ENCODE results near the gene TPST1.
"Not testable (repeated sequence)": the region's sequence is repeated elsewhere in the genome, so short reads cannot be mapped to it uniquely, and the experiment has no call there.

Gene TPST1

DNA sequence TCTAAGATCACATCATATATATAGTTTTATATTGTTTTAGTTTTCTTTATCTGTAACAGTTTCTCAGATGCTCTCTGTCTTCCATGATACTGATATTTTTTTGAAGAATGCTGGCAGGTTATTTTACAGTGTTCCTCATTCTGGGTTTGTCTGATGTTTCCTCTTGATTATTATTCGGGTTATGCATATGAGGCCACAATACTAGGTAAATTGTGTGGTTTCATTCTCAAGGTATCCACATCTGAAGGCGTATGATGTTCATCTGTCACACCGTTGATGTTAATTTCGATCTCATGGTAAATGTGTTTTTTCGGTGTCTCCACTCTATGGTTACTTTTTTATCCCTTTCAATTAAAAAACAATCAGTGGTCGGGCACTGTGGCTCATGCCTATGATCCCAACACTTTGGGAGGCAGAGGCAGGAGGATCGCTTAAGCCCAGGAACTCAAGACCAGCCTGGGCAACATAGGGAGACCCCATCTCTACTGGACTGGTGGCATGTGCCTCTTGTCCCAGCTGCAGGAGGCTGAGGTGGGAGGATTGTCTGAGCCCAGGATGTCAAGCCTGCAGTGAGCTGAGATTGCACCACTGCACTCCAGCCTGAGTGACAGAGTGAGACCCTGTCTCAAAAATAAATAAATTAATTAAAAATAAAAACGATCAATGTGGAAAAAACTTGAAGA, 108.9 kb downstream of the TPST1 start:
- no peak overlapping the region for H3K4me3 ChIP-seq (ENCODE audit: low read length)
- no peak for DNase-seq (ENCODE audit: low read depth)
- TF ChIP-seq, protein P1, sequence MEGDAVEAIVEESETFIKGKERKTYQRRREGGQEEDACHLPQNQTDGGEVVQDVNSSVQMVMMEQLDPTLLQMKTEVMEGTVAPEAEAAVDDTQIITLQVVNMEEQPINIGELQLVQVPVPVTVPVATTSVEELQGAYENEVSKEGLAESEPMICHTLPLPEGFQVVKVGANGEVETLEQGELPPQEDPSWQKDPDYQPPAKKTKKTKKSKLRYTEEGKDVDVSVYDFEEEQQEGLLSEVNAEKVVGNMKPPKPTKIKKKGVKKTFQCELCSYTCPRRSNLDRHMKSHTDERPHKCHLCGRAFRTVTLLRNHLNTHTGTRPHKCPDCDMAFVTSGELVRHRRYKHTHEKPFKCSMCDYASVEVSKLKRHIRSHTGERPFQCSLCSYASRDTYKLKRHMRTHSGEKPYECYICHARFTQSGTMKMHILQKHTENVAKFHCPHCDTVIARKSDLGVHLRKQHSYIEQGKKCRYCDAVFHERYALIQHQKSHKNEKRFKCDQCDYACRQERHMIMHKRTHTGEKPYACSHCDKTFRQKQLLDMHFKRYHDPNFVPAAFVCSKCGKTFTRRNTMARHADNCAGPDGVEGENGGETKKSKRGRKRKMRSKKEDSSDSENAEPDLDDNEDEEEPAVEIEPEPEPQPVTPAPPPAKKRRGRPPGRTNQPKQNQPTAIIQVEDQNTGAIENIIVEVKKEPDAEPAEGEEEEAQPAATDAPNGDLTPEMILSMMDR (IDR thresholded peaks at IDR 0.05; ENCODE audit: insufficient read depth, low read depth, low read length, missing control alignments), result no peak

DNA sequence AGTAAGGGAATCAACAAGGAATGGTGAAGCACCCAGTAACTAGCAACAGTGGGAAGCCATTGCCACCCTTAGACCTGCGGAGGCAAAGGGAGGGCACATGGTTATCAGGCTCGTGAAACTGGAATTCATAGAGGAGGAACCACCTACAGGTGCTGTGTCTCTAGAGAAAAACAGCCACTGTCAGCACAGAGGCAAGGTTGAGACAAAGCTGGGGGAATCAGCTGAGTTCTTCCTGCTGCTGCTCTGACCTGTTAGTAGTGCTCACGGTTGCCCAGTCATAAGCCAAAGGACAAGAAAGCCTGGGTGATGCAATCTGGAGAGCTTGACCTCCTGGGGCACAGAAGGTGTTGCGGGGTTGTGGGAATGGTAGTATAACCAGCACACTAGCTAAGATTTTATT, 110.1 kb downstream of the TPST1 start:
- no peak for DNase-seq (ENCODE audit: low read depth)
- no peak overlapping the region for H3K4me3 ChIP-seq (ENCODE audit: low read length)
- TF ChIP-seq, protein P1 (IDR thresholded peaks at IDR 0.05; ENCODE audit: insufficient read depth, low read depth, low read length, missing control alignments), result no peak

DNA sequence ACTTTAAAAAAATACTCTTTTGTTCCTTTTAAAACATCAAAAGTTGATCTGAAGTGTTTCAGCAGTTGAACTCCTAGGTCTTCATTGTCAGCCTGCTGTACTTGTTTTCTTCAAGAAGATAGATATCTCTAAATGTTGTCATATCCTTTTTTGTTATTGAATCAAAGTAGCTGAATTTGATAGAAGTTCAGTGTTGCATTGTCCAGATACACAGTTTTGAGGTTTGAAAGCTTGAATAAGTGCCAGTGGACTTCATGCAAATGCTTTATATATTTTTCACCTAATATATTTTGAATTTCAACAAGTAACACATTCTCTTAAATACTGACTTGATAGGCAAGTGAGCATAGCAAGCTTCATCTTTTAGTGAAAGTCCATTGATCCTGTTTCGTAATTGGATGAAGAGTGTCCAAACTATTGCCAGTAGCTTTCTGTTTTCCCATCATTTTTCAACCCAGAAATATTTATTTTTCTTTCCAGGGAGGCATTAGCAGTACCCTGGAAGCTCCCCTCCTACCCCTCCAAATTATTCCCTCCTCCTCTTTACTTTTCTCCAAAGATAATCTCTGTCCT, 114.4 kb downstream of the TPST1 start:
- no peak overlapping the region for H3K4me3 ChIP-seq (ENCODE audit: low read length)
- TF ChIP-seq, protein P1 (IDR thresholded peaks at IDR 0.05; ENCODE audit: insufficient read depth, low read depth, low read length, missing control alignments), result no peak
- DNase-seq (ENCODE audit: low read depth), result no peak

DNA sequence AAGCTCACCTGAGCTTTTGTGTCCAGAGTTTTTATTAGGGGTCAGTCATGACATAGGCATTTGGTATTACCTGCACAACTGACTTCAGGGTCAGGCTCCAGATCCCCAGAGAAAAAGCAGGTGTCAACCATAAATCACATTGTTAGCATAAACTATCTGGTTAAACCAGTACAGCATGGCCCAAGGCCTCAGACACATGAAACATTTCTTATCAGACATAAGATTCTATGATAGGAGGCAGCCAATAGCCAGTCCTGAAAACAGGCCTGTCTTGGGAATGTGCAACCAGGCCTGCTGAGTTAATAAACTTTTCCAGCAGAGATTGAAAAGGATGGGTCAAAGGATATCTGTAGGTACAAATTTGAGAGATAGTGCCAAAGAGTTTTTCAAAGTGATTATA, 116.1 kb downstream of the TPST1 start:
- H3K4me3 ChIP-seq (ENCODE audit: low read length), result no peak overlapping the region
- DNase-seq (ENCODE audit: low read depth), result peak; percentile 36
- TF ChIP-seq, protein P1 (IDR thresholded peaks at IDR 0.05; ENCODE audit: insufficient read depth, low read depth, low read length, missing control alignments), result no peak

DNA sequence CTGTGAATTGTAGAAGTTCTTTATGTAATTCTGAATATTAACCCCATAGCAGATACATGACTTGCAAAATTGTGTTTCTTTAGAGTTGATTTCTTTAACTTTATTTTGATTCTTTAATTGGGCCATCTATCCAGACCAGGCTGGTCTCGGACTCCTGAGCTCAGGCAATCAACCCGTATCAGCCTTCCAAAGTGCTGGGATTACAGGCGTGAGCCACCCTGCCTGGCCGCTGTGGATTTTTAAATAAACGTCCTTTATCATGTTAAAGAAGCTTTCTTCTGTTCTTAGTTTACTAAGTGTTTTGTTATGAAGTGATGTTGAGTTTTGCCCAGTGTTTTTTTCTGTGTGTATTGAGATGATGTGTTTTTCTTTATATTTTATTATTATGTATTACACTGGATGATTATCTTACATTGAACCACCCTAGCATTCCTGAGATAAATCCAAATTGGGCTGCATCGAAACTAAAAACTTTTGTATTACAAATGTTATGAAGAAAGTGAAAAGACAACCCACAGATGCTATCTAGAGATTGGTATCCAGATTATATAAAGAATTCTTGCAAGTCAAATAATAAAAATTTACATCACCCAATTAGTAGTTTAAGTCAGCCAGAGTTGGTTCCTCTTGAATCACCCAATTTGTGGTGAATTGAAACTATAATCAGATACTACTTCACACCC, 118.1 kb downstream of the TPST1 start:
- DNase-seq (ENCODE audit: low read depth), result no peak
- no peak overlapping the region for H3K4me3 ChIP-seq (ENCODE audit: low read length)
- TF ChIP-seq, protein P1 (IDR thresholded peaks at IDR 0.05; ENCODE audit: insufficient read depth, low read depth, low read length, missing control alignments), result no peak

DNA sequence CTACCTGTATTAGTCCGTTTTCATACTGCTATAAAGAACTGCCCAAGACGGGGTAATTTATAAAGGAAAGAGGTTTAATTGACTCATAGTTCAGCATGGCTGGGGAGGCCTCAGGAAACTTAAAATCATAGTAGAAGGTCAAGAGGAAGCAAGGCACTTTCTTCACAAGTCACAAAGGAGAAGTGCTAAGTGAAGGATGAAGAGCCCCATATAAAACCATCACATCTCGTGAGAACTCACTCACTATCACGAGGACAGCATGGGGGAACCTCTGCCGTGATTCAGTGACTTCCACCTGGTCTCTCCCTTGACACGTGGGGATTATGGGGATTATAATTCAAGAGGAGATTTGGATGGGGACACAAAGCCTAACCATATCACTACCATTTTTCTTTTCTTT, 119.9 kb downstream of the TPST1 start:
- DNase-seq (ENCODE audit: low read depth); H3K4me3 ChIP-seq (ENCODE audit: low read length): not testable (repeated sequence)

DNA sequence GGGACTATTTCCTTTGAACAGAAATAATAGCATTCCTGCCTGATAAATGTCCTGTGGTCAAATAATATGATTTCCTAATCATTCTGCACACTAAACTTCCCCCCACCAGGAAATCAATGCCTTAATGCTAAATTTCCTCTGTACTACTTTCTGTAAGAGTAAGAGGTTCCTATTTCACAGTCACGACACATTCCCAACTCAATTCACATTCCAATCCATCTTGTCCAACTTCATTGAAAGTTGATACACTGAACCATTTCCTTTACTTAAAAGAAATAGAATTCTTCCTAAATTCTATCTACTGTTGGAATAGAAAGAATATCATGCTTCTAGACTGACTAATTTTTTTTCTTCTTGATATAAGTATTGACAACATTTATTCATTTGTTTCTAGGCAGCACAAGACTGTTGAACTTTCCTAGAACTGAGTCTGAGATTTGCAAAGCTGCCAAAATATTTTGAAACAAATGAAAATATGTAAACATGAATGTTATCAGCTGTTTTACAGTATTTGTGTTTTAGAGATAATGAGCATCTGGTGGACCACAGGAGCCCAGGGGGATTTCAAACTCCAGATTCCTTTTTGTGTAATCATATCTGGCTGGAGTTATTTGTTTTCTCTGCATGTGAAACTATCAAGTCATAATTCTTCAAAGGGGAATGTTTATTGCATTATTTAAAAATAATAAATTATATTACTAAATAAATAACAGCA, 121.5 kb downstream of the TPST1 start:
- H3K4me3 ChIP-seq (ENCODE audit: low read length), result no peak overlapping the region
- DNase-seq (ENCODE audit: low read depth), result no peak
- TF ChIP-seq, protein P1 (IDR thresholded peaks at IDR 0.05; ENCODE audit: insufficient read depth, low read depth, low read length, missing control alignments), result no peak

Measured in epithelial cell of esophagus (primary cell).